NB4 (cell line): ENCODE data around the gene HUWE1.
"Not testable (repeated sequence)": the region's sequence is repeated elsewhere in the genome, so short reads cannot be mapped to it uniquely, and the experiment has no call there.

Experiments used
- DNase-seq: peaks from one replicate; pipeline ENCODE4 v3.0.0; 2010; ENCODE audit warnings: low read depth
- H3K4me3 ChIP-seq: one replicate; pipeline ENCODE4 v1.5.1; 2011; ENCODE audit warnings: mild to moderate bottlenecking, low read depth, low read length, moderate library complexity
- CTCF ChIP-seq: IDR thresholded peaks from one replicate; pipeline ENCODE4 v1.5.1; 2012; ENCODE audit warnings: low read depth, low read length
- MAX ChIP-seq: IDR thresholded peaks from 2 replicates; pipeline ENCODE4 v1.6.1; 2011; ENCODE audit warnings: low read depth, low read length
- MYC ChIP-seq: IDR thresholded peaks from 2 replicates; pipeline ENCODE4 v1.6.1; 2011; ENCODE audit warnings: low read depth, low read length
- POLR2A ChIP-seq: IDR thresholded peaks from 2 replicates; pipeline ENCODE4 v1.6.1; 2011; ENCODE audit warnings: mild to moderate bottlenecking; ENCODE audit not compliant: insufficient read length; ENCODE audit errors: extremely low read depth

Gene HUWE1

GRCh38 chrX:53723381-53723780 is 36.9 kb upstream of the HUWE1 start:
- H3K4me3 ChIP-seq: no peak overlapping the region
- TF ChIP-seq MAX (no peak), MYC (no peak), CTCF (no peak), POLR2A (no peak)
- DNase-seq: no peak

- DNase-seq, H3K4me3 ChIP-seq: not testable (repeated sequence)
Observed at GRCh38 chrX:53721610-53722009, 35.1 kb upstream of the HUWE1 start.

GRCh38 chrX:53719666-53720065 is 33.1 kb upstream of the HUWE1 start:
- H3K4me3 ChIP-seq, DNase-seq: not testable (repeated sequence)

GRCh38 chrX:53718073-53718472 is 31.6 kb upstream of the HUWE1 start:
- no peak for DNase-seq
- no peak overlapping the region for H3K4me3 ChIP-seq
- no peak for TF ChIP-seq CTCF
- TF ChIP-seq MYC: no peak
- TF ChIP-seq MAX: no peak
- no peak for TF ChIP-seq POLR2A

- no peak for DNase-seq
- H3K4me3 ChIP-seq: no peak overlapping the region
- TF ChIP-seq MAX: no peak
- TF ChIP-seq CTCF: no peak
- no peak for TF ChIP-seq MYC
- TF ChIP-seq POLR2A: no peak
Observed at GRCh38 chrX:53717205-53717604, 30.7 kb upstream of the HUWE1 start.

- peak; percentile 79 for DNase-seq
- TF ChIP-seq MYC (peak; percentile 42; the same call in 1 of the 2 replicates), POLR2A (no peak)
- H3K4me3 ChIP-seq: no peak overlapping the region
Observed at GRCh38 chrX:53716328-53717088, 30.0 kb upstream of the HUWE1 start.

- TF ChIP-seq MYC: no peak
- TF ChIP-seq MAX: no peak
- no peak for TF ChIP-seq POLR2A
- TF ChIP-seq CTCF: no peak
- no peak for DNase-seq
- no peak overlapping the region for H3K4me3 ChIP-seq
Observed at GRCh38 chrX:53715346-53715924, 28.9 kb upstream of the HUWE1 start.
